Caki2 (cell line): ENCODE measurements around the gene MYL6. TPM values are rescaled to one million over a fixed set of nuclear protein-coding genes. Genes with fewer than 3 reads are reported as not detected.
"Not testable (repeated sequence)": the region's sequence is repeated elsewhere in the genome, so short reads cannot be mapped to it uniquely, and the experiment has no call there.

Source experiments
- DNase-seq: peaks from one replicate; pipeline ENCODE4 v3.0.0-alpha.2; 2015; ENCODE audit warnings: low read depth
- in situ Hi-C: cut with HindIII; loops from 2 replicates; pipeline ENCODE4 v1.10.0; 2016; ENCODE audit warnings: low sequenced_read_pairs, low pct_unique_long_range_greater_than_20kb, mixed read lengths
- total RNA-seq: library from RNA; depleted of rRNA; stranded (reverse); fragments of >200 nt; shearing (Covaris generic); gene quantifications from 2 replicates; pipeline ENCODE4 v1.2.3, GENCODE V29; 2014; ENCODE audit warnings: low replicate concordance; rRNA removed

Gene MYL6
- 3,263 and 3,510 TPM in 2 replicates for total RNA-seq

- peak; percentile 93 for DNase-seq
- in situ Hi-C loops = no loop called here
These were observed at the start of gene MYL6 for GRCh38 chr12:56158029-56158925. Gene MYL6 (plus strand): TSS chr12:56158359. CDS start chr12:56158402, 43 bp downstream.

GRCh38 chr12:56110571-56110970, 47.6 kb upstream of the MYL6 start:
- DNase-seq = no peak
- in situ Hi-C loops = no loop called here

DNA sequence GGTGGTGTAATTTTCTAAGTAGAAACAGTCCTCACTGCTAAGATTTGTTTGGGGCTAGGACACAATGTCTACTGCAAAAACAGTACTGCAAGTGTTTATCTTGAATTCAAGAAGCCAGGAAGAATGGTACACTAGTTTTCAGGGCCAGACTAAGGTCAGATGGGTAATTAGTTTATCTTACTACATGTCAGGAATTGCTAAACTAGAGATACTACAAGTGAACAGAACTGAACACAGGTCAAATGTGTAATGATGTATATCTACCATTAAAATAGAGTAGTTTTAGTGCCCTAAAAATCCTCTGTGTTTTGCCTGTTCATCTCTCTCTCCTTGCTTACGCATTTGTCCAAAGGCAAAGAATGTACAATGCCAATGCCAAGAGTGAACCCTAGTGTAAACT, 44.1 kb upstream of the MYL6 start:
- in situ Hi-C loops = no loop called here
- no peak for DNase-seq

- in situ Hi-C loops = no loop called here
- no peak for DNase-seq
These were observed 42.8 kb upstream of the MYL6 start for GRCh38 chr12:56115329-56115728.

GRCh38 chr12:56116267-56117081, 41.7 kb upstream of the MYL6 start, which contains the start of gene RPL41:
Gene RPL41 (plus strand): TSS chr12:56116633.
- in situ Hi-C loops = no loop called here
- DNase-seq = peak; percentile 98

- DNase-seq, in situ Hi-C loops: not testable (repeated sequence)
These were observed 41.0 kb upstream of the MYL6 start for GRCh38 chr12:56117082-56117706.

GRCh38 chr12:56117778-56118687, 40.1 kb upstream of the MYL6 start, which contains the start of gene ZC3H10:
Gene ZC3H10 (plus strand): TSS chr12:56118266. CDS start chr12:56120563, 2,297 bp downstream.
- peak; percentile 99 for DNase-seq
- in situ Hi-C loops = no loop called here

DNA sequence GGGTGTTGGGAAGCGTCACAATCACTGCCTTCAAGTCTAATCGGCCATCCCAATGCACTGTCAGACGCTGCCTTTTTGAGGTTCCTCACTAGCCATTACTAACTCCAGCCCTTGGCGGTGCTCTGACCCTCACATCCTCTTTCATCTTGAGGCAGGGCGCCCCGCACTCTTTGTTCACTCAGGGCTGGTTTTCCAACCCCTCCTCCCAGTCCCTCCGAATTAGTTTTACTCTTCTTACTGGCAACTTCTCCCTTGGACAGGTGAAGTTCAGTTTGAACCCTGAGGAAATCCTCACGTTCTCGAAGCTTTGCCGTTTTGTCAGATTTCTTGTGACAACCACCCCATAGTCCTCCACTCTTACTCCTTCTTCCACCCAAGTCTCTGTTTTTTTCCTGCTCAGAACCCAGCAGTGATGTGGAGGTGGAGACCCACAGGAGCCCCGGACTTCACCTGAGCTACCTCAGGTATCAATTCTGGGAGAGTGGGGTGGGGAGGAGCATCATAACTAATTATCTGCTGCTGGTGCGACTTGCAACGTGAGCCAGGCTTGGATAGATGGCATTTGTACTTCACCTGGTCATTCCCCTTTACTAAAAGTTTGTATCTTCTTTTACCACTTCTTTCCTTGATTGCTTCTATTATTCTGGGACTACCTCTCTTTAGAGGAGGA, 39.3 kb upstream of the MYL6 start:
- in situ Hi-C loops = no loop called here
- DNase-seq = no peak

DNA sequence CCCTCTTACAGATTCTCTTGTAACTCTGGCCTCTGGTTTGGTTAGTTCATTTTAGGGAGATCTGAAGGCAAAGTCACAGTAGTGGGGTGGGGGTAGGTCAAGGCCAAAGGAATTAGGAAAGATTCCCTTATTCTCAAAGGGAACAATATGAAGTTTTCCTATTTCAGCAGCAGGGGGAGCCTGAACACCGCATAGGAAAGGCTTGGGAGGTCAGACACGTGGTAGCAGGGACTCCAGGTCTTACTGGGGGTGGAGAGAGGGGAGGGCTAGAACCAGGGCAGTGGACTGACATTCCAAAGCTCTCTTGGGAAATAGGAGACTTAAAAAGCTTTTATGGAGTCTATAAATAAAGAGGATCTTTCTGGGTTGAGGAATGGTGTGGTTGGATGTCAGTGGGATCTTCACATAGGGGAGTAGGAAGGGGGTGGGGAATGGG, 38.8 kb upstream of the MYL6 start:
- DNase-seq = peak; percentile 77
- in situ Hi-C loops = no loop called here

- in situ Hi-C loops = no loop called here
- no peak for DNase-seq
These were observed 37.9 kb upstream of the MYL6 start for GRCh38 chr12:56120158-56120846.

DNA sequence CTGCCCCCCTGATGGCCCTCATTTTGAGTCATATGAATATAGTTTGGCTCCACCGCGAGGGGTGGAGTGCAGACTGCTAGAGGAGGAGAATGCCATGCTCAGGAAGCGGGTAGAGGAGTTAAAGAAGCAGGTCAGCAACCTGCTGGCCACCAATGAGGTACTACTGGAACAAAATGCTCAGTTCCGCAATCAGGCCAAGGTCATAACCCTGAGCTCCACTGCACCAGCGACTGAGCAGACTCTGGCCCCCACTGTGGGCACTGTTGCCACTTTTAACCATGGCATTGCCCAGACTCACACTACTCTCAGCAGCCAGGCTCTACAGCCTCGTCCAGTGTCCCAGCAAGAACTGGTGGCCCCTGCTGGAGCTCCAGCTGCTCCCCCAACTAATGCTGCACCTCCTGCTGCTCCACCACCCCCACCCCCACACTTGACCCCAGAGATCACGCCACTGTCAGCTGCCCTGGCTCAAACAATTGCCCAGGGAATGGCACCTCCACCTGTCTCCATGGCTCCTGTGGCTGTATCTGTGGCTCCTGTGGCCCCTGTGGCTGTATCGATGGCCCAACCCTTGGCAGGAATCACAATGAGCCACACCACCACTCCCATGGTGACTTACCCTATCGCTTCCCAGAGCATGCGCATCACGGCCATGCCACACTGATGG, 36.8 kb upstream of the MYL6 start:
- no peak for DNase-seq
- in situ Hi-C loops = no loop called here

DNA sequence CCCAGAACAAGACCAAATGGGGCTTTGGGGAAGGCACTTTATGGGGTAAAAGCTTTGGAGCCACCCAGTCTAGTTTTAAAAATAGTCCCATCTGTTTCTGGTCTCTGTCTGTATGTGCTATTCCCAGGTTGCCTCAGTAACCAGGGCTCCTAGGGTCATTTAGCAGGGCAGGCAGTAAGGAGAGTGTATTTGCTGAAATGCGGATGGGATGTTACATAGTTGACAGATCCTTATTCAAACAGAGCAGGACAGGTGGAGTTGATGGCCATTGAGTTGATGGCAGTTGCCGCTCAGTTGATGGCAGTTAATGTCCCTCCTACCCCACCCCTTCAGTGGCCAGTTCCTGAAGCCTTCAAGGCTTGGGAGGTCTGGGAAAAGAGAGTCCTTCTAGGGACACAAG, 35.5 kb upstream of the MYL6 start:
- in situ Hi-C loops = no loop called here
- no peak for DNase-seq

DNA sequence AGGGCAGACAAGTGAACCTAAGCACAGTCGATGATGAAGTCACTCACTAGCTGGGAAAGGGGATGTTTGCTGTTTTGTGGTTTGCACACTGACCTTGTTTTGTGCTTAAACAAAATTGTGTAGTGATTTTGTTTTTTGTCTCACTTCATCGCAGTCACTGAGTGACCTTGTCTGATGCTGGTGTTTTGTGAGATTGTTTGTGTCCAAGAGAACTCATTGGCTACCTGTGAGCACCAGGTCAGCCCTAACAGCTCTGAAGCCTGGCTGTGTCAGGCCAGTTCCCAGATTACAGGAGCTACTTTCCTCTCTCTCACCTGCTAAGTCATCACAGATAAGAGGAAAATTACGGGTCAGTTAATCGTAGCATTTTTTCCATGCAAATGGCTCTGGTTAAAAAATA, 34.0 kb upstream of the MYL6 start:
- DNase-seq = no peak
- in situ Hi-C loops = no loop called here

GRCh38 chr12:56126732-56127239, 31.4 kb upstream of the MYL6 start:
- in situ Hi-C loops = no loop called here
- DNase-seq = no peak

DNA sequence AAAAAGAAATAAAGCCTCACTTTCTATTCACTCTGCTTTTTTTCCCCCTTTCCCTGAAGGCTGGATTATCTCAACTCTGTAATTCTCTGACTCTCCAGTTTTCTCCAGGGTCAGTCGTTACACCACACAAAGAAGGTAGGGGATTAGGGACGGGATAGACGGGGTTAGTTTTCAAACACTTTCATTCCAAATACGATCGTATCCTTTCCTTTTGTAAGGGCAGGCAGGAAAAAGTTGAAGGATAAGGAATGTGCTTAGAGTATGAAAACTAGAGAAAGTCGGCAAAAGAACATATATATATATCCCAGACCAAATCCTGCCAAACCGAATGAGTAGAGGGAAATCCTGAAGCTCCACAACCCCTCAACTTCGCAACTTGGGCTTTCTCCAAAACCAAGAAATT, 30.7 kb upstream of the MYL6 start:
- in situ Hi-C loops = no loop called here
- no peak for DNase-seq
